GM08714 (cell line): ENCODE results near the gene FBL.

ENCODE experiments used
- H3K4me3 ChIP-seq: fragments of 200-500 bp; sonication (Bioruptor generic); 2 replicates; pipeline ENCODE4 v1.5.1; 2014; ENCODE audit warnings: mild to moderate bottlenecking, low read length, inconsistent platforms
- ZNF274 ChIP-seq: IDR thresholded peaks from 2 replicates; pipeline ENCODE4 v1.6.1; 2012; ENCODE audit warnings: mild to moderate bottlenecking, low read depth, low read length

The FBL gene

DNA sequence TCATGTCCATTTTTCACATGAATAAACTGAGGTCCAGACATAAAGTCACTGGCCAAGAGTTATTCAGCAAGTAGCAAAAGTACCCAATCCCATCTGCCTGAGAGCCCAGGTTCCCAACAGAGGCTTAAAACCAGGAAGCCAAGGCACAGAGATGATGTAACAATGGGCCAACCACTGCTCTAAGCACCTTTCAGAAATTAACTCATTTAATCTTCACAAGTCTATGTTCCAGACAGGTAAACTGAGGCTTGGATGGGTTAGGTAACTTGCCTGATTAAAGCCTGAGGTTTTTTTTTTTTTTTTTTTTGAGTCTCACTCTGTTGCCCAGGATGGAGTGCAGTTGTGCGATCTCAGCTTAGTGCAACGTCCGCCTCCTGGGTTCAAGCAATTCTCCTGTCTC lies 8.2 kb downstream of the FBL start:
- TF ChIP-seq ZNF274: no peak
- no peak overlapping the region for H3K4me3 ChIP-seq

DNA sequence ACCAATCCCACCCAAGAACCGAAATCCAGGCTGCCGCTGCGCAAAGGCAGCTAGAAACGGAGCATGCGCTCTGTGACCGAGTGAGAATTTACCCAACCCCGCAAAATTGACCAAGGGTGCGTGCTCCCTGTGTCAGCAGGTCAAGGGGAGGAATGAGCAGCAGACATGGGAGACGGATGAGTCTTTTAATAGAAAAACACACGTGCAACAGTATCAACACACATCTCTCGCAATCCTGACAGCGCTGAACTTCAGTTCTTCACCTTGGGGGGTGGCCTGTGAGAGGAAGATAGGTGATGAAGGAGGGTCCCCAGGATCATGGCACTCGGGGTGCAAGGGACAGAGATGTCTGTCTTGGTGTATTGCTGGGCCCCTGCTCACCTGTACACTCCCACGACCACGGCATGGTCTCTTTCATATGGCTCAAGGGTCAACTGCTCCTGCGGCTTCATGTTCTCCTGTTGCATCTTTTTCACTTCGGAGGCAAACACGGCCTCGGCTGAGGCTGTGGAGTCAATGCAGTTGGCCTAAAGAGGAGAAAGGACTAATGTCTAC lies 11.8 kb downstream of the FBL start:
- no peak for TF ChIP-seq ZNF274
- no peak overlapping the region; the same call in 1 of the 2 replicates for H3K4me3 ChIP-seq

DNA sequence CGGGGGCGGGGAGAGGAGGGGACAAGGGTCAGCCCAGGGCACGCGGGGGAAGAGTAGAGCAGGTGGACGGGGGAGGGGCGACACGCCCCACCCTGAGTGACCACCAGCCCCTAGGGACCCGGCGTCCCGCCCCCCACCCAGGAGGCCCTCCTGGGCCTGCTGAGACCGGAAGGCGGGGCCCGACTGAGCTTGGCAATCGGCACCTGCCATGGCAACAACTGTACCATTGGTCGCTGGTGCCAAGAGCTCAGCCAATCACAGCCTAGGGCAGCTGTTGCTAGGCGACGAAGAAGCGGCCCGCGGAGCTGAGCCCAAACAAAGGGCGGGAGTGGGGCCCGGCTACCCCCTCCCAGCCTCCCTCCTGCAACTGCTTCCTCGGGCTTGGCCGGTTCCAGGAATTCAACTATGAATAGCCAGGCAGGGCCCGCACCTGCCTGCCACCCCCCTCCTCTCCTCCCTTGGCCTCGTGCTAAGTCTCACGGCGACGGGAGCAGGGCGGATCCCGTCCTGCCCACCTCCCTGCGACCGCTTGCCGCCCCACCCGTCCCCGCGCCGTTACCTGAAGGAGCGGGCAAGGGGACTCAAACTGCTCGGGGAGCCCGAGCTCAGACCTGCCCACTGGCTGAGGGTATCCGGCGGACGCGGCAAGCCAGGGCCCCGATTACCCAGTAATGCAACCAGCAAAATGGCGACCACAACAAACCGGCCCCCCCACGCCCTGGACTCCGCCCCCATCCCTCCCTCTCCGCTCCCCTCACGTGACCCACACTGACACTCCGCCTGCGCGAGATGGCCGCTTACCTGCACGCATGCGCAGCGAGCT lies 12.5 kb downstream of the FBL start, which contains the start of gene DYRK1B:
DYRK1B (minus strand) TSS at position 699 of the 823 bp plus-strand sequence. CDS start 2,295 bp downstream, outside the sequence.
- H3K4me3 ChIP-seq: peak within 1 kb of the TSS; percentile 78

DNA sequence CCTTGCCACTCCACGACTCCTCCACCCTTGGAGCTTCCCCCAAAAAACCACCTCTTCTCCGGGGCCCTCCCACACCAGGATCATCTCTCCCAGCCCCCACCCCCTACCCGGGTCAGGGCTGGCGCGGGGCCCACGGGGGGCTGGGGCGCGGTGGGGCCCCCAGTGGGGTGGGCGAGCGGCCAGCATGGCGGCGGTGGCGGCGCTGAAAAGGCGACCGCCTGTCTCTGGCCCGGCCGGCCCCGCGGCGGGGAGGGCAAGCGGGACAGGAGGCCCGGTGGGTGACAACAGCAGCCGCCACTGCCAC lies 13.1 kb downstream of the FBL start:
- peak overlapping the region; percentile 78 for H3K4me3 ChIP-seq
- TF ChIP-seq ZNF274: no peak

More for the DNA sequence above, 12.5 kb downstream of the FBL start, which contains the start of gene DYRK1B:
- no peak for TF ChIP-seq ZNF274

DNA sequence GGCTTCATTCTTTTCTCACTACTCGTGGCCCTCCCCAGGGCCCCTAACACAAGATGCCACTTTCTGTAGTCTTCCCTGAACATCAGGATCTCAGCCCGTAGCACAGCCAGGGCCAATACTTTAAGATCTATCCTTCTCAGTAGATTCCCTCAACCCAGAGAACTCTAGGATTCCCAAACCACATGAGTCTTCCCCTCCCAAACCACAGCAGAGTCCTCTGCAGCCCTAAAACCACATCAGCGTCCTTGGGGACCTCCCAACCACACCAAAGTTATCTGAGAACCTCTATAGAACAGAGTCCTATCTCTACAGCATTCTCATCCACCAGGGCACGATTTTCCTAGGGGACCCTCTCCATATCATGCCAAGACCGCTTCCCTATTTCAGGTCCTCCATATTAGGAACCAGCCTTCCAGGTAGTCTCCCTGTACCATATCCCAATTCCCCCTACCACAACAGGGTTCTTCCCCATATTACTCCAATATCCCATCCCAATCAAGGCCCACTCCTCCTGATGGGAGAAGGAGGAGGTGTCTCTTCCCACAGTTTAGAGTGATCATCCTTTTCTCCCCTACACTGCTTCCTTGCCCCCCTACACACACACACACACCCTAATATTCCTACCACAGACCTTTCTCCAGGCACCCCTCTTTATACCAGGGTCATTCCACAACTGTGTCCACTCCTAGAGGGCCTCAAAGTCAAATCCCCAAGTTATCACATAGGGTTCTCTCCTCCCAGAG lies 13.7 kb downstream of the FBL start:
- H3K4me3 ChIP-seq: peak overlapping the region; percentile 78
- no peak for TF ChIP-seq ZNF274

DNA sequence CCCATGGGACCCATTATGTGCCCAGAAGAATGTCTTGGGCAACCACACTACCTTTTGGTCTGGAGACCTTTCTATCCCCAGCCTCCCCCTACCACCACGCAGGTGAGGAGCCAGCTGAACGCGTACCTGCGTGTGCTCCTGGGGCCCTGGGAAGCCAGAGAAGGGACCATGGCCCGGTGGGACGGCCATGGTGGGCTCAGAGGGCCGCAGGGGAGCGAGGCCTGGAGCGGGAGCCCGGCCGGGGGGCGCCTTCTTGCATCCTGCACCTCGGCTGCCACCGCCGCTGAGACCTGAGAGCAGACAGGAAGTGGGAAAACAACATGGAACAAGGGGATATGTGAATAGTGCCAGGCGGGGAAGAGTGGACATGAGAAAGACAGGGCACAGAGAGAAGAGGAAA lies 14.5 kb downstream of the FBL start:
- no peak overlapping the region for H3K4me3 ChIP-seq
- TF ChIP-seq ZNF274: no peak

DNA sequence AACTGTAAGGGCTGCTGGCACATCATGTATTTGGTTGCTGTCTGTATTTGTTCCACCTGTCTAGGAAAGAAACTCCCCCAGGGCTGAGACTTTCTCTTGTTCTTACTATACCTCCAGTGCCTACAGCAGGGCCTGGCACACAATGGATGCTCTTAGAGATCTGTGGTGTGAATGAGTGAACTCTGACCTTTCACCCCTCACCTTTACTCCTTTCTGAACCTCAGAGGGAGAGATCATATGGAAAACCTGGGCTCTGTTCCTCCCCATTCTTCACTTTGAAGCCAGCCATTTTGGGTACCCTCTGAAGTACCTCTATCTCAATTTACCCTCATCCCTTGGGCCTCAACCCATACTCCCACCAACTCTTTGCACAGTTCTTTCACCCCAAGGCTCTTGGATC lies 15.3 kb downstream of the FBL start:
- no peak overlapping the region for H3K4me3 ChIP-seq
- TF ChIP-seq ZNF274: no peak

DNA sequence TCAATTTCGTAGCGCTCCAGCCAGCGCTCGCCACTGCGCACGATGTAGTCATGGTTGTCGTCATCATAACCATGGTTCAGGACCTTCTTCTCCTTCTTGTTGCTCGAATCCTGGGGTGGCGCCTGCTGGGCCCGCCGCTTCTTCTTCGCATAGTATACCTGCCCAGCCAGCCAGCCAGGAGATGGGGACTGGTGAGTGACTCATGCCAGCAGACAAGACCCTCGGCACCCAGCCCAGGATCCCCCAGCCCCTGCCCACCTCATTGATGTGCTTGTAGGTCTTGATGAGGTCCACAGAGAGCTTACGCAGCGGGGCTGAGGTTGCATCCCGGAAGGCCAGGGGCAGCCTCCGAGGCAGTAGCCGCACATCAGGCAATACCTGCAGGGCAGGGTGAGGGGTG lies 15.8 kb downstream of the FBL start:
- no peak overlapping the region for H3K4me3 ChIP-seq
- no peak for TF ChIP-seq ZNF274

DNA sequence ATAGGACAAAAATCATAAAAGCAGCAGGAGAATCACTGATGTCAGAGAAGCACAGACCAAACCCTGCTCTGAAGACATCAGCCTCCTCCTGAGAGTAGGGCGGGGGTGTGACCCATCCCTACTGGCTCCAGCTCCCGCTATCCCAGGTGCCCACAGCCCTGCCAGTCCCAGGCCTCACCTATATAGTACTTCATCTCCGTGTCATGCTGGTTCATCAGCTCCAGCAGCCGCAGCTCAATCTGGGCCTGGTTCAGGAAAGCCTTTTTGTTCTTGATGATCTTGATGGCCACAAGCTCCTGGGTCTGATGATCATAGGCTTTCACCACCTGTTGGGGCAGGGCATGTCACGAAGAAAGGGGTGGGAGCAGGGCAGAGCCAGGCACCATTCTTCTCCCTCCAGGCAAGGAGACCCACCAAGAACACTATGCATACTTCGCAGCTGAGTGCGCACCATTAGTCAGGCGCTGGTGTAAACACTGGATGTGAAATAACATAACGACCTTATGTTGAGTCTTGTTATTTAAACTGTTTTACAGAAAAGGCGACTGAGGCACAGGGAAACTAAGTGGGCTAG lies 16.4 kb downstream of the FBL start:
- no peak overlapping the region for H3K4me3 ChIP-seq
- TF ChIP-seq ZNF274: no peak

DNA sequence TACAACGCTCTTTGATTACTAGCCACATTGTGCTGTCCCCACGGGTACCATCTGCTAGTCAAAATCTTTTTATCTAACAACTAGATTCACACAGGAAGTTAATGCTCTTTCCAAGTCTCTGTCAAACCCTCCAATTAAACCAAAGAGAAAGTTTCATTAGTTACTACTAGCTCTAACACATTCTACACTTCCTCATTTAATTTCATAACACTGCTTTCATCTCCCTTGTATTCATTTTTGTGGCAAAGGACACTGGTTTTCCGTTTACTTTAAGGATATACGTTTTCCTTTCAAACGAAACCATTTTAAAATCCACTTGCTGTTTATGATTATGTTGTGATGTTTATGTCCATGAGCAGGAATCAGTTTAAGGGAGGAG lies 17.5 kb downstream of the FBL start:
- H3K4me3 ChIP-seq: no peak overlapping the region
- no peak for TF ChIP-seq ZNF274

DNA sequence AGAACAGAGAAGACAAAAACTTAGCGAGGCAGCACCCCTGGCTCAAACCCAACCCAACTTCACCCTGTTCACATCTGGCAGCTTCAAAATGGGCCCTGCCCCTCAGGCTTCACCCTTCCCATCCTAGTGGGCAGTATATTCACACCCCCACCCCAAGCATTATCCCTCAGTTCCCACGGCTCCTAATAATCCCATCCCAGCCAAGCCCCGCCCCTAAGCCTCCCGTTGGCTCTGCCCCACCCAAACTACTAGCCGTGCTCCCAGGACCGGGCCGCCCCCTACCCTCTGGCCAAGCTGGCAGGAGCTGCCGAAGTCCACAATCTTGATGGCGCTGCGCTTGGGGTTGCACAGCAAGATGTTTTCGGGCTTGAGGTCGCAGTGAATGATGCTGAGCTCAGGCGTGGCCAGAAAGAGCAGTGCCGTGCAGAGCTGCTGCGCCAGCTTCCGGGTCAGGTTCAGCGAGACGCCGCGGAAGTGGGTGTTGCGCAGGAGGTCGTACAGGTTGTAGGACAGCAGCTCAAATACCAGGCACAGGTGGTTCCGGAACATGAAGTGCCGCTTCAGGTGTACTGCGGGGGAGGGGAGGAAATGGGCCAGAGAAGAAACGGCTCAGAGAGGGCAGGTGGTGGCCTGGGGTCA lies 18.0 kb downstream of the FBL start:
- no peak for TF ChIP-seq ZNF274

DNA sequence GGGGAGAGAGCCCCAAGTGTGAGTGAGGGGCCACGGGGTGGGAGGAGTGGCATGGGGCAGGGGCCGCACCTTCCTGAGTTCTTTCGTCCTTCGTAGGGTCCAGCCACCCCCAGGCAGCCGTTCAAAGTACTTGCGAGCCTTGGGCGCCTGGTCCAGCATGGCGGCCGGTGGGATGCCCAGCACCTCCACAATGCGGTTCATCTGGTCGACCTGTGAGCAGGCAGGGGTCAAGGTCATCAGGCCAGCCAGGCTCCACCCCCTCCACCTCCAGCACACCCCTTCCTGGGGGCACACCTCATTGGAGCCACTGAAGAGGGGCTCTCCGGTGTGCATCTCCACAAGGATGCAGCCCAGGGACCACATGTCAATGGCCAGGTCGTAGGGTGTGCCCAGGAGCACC lies 19.0 kb downstream of the FBL start:
- no peak overlapping the region for H3K4me3 ChIP-seq
- TF ChIP-seq ZNF274: no peak

More for the DNA sequence above, 18.0 kb downstream of the FBL start:
- H3K4me3 ChIP-seq: no peak overlapping the region

DNA sequence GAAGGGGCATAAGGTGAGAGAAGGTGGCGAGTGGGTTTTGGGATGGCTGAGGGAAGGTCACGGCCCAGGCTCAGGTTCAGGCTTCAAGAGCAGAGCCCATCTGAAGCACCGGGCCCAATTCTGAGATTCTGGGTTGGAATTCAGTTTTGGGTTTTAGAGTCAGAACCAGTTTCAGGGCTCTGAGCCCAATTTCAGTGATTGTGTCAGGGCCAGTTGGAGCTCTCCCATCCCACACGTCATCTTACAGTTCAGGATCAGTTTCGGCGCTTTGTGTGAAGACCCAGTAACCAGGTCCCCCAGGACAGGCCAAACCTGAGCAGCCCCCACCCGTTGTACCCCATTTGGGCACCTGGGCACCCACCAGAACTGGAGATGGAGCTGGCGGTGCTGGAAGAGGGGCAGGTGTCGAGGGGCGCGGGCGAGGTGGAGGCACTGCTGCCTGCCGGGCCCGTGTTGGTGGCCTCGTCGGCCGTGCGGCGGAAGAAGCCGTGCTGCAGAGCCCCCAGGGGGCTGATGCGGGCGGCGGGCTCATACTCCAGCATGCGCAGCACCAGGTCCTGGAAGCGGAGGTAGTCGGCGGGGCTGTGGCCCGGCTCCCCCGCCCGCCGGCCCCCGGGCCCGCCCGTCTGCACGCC lies 19.8 kb downstream of the FBL start:
- H3K4me3 ChIP-seq: no peak overlapping the region

More for the DNA sequence above, 19.8 kb downstream of the FBL start:
- no peak for TF ChIP-seq ZNF274
